Measurements from ENCODE around the gene ADAMTSL4.
"Not testable (repeated sequence)": the region's sequence is repeated elsewhere in the genome, so short reads cannot be mapped to it uniquely, and the experiment has no call there.

The ADAMTSL4 gene

DNA sequence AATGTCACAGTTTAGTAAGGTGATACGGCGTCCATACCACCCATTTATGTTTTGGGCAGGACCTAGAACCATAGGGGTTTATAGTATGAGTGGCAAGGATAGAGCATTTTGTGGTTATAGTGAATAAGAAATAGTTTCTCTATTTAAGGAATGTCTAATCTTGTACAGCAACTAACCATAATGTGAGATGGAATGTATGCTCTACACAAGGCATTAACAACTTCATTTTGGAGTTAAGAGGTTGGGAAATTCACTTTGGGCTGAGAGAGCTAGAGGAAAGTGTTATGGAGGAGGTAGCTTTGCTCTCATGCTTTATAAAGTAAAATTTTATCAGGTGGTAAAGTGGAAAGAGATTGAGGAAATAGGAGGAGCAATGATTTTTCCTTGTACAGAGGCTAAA, 33.2 kb downstream of the ADAMTSL4 start:
- no peak for DNase-seq (ENCODE audit: low read depth in 2 of 2)

DNA sequence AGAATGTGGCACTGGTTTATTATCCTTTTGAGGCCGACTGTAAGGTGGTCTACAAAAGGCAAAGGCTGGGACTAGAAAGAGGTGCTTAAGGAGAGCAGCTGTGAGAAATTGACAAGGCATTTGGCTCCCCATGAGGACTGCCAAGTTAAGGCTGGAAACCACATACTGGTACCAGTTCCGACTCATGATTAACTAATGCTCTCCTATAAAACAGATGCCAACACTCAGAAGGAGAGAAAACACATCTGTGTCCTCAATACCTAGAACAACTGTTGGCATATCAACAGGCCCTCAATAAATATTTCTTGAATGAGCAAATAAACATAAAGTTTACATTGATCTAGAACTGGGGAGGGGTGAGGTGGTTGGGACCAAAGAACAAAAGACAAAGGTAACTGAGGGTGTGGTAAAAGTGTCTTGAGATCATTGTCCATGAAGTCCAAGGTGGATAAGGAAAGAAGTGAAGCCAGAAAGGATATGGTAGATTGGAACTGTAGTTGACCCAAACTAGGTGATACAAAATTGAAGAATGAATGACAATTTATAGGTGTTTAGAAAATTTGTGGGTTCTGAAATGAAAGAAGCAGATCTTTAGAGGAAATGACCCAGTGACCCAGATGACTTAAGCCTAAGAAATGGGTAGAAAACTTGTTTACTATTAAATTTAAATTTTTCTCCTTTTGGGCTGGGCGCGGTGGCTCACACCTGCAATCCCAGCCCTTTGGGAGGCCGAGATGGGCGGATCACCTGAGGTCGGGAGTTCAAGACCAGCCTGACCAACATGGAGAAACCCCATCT, 47.1 kb downstream of the ADAMTSL4 start:
- no peak for DNase-seq (ENCODE audit: low read depth in 2 of 2)

- no peak for DNase-seq (ENCODE audit: low read depth in 2 of 2)
These were observed 47.8 kb downstream of the ADAMTSL4 start for GRCh38 chr1:150596976-150597375.

GRCh38 chr1:150598346-150598745, 49.1 kb downstream of the ADAMTSL4 start:
- not testable (repeated sequence) for DNase-seq (ENCODE audit: low read depth in 2 of 2)

DNA sequence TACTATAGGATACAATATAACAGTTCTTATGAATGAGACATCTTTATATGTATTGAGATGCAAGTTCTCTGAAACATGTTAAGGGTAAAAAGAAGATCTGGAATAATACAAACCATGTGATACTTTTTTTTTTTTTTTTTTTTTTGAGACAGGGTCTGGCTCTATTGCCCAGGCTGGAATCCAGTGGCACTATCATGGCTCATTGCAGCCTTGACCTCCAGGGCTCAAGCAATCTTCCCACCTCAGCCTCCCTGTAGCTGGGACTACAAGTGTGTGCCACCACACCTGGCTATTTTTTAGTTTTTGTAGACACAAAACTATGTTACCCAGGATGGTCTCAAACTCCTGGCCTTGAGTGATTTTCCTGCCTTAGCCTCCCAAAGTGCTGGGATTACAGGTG, 52.3 kb downstream of the ADAMTSL4 start:
- DNase-seq (ENCODE audit: low read depth in 2 of 2), result no peak

DNA sequence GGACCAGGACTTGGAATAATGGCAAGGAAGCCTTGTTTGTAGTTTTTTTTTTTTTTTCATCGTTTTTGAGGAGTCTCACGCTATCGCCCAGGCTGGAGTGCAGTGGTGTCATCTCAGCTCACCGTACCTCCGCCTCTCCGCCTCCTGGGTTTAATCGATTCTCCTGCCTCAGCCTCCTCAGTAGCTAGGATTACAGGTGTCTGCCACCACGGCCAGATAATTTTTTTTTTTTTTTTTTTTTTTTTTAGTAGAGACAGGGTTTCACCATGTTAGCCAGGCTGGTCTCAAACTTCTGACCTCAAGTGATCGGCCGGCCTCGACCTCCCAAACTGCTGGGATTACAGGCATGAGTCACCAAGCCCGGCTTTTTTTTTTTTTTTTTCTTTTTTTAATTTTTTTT, 53.2 kb downstream of the ADAMTSL4 start:
- DNase-seq (ENCODE audit: low read depth in 2 of 2), result not testable (repeated sequence)

- DNase-seq (ENCODE audit: low read depth in 2 of 2), result no peak
These were observed 54.5 kb downstream of the ADAMTSL4 start for GRCh38 chr1:150603711-150604110.

GRCh38 chr1:150604226-150604588, 55.0 kb downstream of the ADAMTSL4 start:
- no peak for DNase-seq (ENCODE audit: low read depth in 2 of 2)

DNA sequence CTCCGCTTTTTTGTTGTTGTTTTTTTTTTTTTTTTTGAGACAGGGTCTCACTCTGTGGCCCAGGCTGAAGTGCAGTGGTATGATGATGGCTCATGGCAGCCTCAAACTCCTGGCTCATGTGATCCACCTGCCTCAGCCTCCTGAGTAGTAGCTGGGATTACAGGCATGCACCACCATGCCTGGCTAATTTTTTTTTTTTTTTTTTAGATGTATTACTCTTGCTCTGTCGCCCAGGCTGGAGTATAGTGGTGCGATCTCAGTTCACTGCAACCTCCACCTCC, 56.2 kb downstream of the ADAMTSL4 start:
- DNase-seq (ENCODE audit: low read depth in 2 of 2), result not testable (repeated sequence)

- no peak for DNase-seq (ENCODE audit: low read depth in 2 of 2)
These were observed 57.4 kb downstream of the ADAMTSL4 start for GRCh38 chr1:150606463-150607142.

DNA sequence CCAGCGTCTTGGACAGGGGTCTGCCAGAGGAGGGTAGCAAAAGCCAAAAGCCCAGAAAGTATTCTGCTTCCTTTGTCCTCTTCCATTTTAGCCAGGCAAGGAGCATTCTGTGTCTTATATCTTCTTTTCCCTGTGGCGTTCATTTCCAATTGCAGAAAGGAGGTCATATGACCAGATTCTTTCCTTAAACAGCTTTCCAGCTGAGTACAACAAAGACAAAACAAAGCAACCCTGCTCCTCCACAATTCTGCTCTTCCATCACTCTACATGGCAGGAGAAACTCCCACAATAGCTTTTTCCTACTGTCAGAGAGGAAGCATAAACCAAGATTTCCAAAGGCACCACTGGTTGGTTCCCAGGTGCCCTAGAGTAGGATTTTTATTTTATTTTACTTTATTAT, 60.5 kb downstream of the ADAMTSL4 start:
- no peak for DNase-seq (ENCODE audit: low read depth in 2 of 2)
